HPDE6-E6E7 (cell line): ENCODE results near the gene AIFM3.
"Not testable (repeated sequence)": the region's sequence is repeated elsewhere in the genome, so short reads cannot be mapped to it uniquely, and the experiment has no call there.

Experiments
- DNase-seq: peaks from one replicate; pipeline ENCODE4 v3.0.0; 2011; ENCODE audit warnings: missing footprints; ENCODE audit errors: extremely low spot score

Gene AIFM3

DNA sequence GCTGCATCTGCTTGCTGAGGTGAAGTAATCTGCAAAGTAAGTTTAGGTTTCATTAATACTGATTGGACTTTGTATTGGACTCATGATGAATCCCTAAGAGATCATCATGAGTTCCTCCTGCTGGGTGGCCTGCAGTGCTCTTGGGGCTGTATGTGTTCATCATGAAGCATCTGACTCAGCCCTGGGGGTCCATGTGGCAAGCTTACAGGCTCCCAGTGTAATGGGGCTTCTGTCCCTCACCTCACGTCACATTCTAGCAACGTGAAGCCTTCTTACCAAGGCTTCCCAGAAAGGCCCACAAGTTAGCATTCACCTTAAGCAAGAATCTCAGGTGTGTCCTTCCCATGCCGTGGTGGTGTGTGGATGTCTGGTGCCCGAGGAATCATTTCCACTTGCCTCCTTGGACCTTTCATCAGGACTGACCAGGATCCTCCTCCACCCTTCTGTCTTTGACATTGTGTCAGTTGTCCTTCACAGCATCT is 26.1 kb upstream of the AIFM3 start:
- no peak for DNase-seq

DNA sequence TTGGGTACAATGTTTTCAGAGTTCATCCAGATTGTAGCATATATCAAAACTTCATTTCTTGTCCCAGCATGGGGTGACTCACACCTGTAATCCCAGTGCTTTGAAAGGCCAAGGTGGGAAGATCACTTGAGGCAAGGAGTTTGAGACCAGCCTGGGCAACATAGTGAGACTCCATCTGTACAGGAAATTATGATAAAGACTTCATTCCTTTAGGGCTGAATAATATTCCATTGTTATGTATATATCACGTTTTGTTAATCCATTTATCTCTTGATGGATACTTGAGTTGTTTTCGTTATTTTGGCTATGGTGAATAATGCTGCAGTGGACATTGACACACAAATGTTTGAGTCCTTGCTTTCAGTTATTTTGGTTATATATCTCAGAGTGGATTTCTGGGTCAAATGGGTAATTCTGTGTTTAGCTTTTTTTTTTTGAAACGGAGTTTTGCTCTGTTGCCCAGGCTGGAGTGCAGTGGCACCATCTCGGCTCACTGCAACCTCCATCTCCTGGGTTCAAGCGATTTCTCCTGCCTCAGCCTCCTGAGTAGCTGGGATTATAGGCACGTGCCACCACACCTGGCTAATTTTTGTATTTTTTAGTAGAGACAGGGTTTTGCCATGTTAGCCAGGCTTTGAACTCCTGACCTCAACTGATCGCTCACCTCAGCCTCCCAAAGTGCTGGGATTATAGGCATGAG is 24.7 kb upstream of the AIFM3 start:
- DNase-seq, result not testable (repeated sequence)

GRCh38 chr22:20943104-20943933 is 23.7 kb upstream of the AIFM3 start:
- no peak for DNase-seq

DNA sequence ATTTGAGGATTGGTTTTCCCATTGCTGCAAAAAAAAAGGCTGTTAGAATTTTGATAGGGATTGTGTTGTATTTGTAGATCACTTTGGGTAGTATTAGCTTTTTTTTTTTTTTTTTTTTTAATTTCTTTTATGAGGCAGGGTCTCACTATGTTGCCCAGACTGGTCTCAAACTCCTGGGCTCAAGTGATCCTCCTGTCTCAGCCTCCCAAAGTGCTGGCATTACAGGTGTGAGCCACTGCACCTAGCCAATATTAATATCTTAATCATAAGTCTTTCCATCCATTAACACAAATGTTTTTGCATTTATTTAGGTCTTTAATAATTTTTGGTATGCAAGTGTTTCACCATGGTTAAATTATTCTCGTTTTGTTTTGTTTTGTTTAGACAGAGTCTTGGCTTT is 23.0 kb upstream of the AIFM3 start:
- DNase-seq, result no peak

DNA sequence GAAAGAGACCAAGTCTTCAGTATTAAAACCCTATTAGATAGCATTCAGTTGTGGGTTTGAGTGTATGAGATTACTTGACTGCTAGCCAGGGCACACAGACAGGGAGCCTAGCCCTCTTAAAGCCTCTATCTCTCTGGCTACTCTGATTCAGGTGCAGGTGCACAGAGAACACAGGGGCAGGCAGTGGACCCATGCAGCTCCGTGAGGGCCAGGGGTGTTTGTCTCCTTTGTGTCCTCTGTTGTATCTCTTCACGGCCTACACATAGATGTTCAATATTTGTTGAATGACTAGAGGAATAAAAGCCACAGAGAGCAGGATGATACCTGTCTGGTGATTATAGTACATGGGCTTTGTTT is 21.5 kb upstream of the AIFM3 start:
- DNase-seq, result no peak

- no peak for DNase-seq
These were observed 20.7 kb upstream of the AIFM3 start for GRCh38 chr22:20946080-20946986.

DNA sequence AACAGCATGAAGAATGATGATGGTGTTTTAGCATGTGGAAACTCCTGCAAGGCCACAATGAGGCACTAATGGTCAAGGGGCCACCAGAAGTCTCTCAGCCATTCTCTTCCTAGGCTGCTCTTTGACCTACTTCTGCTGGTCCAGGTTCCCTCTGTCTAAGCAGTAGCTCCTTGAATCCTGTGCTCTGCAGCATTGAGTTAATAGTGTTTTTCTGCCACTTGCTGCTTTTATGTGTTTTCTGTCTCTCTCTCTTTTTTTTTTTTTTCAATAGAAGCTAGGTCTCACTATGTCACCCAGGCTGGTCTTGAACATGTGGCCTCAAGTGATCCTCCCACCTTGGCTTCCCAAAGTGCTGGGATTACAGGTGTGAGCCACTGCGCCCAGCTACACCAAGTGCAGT is 20.1 kb upstream of the AIFM3 start:
- no peak for DNase-seq

- DNase-seq, result no peak
These were observed 18.6 kb upstream of the AIFM3 start for GRCh38 chr22:20948450-20948849.

DNA sequence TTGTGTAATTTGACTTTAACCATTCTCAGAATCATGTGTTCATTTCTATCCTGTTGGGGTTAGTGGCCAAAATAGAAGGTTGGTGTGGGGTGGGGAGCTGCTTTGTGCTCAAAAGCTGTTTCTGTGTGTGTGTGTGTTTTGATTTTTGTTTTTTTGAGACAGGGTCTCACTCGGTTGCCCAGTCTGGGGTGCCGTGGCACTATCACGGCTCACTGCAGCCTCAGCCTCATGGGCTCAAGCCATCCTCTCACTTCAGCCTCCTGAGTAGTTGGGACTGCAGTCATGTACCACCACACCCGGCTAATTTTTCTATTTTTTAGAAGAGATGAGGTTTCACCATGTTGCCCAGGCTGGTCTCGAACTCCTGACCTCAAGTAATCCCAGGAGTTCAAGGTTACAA is 18.1 kb upstream of the AIFM3 start:
- DNase-seq, result no peak

DNA sequence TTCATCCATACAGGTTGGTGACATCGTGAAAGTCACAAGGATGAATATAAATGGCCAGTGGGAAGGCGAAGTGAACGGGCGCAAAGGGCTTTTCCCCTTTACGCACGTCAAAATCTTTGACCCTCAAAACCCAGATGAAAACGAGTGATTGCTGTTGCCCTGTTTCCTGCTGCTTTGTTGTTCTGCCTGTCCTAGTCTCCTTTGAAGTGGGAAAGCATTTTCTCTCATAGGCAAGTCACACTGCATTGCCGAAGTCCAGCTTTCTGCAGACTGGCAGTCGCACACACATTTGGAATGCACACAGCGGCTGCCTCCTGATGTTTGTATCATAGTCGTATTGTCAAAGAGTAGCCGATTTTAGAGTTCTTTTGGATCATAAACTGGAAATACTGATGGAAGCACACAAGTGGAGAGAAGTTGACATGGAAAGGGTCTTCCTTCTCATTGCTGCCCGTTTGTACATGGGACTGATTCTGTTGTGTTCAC is 17.3 kb upstream of the AIFM3 start:
- no peak for DNase-seq

DNA sequence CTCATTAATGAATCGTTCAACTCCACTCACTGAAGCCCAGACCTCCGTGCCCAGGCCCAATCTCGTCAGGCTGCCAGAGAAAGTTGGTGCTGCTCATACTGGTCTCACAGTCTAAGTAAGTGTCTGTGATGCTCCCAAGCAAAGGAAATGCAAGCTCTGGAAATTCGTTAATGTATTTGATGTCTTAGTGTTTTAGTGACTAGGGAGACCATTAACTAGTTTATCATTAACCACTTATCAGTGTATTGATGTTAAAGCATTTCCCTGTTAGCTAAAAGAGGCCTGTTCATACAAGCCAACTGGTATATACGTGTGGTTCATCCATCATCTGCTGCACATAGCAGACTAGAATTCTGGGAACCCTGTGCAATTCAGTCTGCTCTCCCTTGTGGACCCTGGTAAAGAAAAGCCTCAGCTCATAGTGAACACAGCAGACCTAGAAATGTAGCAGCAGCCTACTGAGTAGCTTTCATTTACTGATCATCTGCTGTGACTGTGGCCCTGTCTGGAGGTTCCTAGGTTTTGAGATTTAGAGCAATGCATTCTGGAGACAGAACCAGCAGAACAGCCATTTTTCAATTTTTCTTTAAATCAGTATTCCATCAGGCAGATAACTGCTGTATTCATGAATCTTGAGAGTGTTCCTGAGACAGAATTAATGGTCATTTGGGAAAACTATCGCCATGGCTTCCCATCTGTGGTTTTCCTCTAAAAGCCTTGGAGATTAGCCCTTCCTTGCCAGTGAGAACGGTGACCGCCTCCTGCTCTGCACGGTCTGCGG is 15.7 kb upstream of the AIFM3 start:
- DNase-seq, result no peak

- no peak for DNase-seq
These were observed 15.1 kb upstream of the AIFM3 start for GRCh38 chr22:20951932-20952380.

GRCh38 chr22:20952544-20953341 is 14.3 kb upstream of the AIFM3 start:
- no peak for DNase-seq

DNA sequence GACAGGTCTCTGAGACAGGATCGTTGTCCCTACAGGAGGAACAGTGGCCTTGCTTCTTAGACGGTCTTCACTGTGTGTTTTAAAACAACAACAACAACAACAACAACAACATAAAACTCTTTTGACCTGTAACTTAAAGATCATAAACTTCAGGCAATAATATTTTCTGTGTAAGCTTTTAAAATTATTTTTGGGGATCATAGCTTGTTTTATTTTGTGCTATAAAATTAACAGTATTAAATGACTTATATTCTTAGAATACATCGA is 13.8 kb upstream of the AIFM3 start:
- DNase-seq, result no peak

GRCh38 chr22:20953668-20954500 is 13.2 kb upstream of the AIFM3 start:
- peak; percentile 77 for DNase-seq

- DNase-seq, result no peak
These were observed 11.5 kb upstream of the AIFM3 start for GRCh38 chr22:20955548-20955947.

DNA sequence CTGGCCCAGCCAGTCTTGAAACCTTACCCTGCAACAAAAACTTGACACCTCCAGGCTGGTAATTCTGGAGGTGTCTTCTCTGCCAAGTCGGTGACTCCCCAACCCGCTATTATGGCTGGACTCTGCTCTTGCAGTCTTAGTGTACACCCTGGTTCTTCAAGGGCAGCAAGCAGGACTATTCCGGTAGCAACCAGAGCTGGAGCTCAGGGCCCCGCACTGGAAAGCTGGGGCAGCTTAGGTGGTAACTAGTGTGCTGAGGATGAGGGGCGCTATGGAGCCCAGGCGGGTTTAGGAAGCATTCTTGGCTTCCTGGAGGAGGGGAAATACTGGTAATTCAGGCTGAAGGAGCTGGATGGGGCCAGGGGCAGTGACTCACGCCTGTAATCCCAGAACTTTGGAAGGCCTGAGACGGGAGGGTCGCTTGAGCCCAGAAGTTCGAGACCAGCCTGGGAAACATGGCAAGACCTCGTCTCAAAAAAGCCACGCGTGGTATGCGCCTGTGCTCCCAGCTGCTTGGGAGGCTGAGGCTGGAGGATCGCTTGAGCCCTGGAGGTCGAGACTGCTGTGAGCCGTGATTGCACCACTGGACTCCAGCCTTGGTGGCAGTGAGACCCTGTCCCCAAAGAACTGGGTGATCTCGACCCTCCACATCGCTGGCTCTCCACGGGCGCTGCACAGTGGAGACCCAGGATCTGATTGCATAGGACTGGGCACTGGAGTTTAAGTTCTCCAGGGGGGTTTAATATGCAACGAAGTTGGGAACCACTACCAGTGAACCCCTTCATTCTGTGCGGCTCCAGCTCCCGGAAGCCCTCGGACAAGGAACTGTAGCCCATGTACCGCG is 10.6 kb upstream of the AIFM3 start:
- no peak for DNase-seq

GRCh38 chr22:20957102-20957682 is 9.9 kb upstream of the AIFM3 start:
- no peak for DNase-seq
